IMR-90 (cell line): Measurements from ENCODE around the gene TCEAL1. TPM values are rescaled to one million over a fixed set of nuclear protein-coding genes. Genes with fewer than 3 reads are reported as not detected.

Experiments
- MAFK ChIP-seq: IDR thresholded peaks from 2 replicates; pipeline ENCODE4 v1.6.1; 2012; ENCODE audit warnings: low read depth, low read length, improper control_type of control experiment
- MXI1 ChIP-seq: IDR thresholded peaks from 2 replicates; pipeline ENCODE4 v1.6.1; 2012; ENCODE audit warnings: low read depth, mild to moderate bottlenecking, low read length, moderate library complexity, borderline replicate concordance
- RCOR1 ChIP-seq: IDR thresholded peaks from 2 replicates; pipeline ENCODE4 v1.6.1; 2012; ENCODE audit warnings: mild to moderate bottlenecking, low read length, improper control_type of control experiment; ENCODE audit not compliant: insufficient replicate concordance
- polyA plus RNA-seq, 3 experiments: library from polyadenylated mRNA; depleted of rRNA; stranded (reverse); fragments of >200 nt; gene quantifications; 2 replicates each; pipeline ENCODE4 v1.2.3, GENCODE V29; 2012; ENCODE audit warnings: low replicate concordance in 1 of 3
- total RNA-seq: library from RNA; depleted of rRNA; stranded (reverse); fragments of >200 nt; gene quantifications from 2 replicates; pipeline ENCODE4 v1.2.3, GENCODE V29; 2012

Gene TCEAL1
- total and polyA plus RNA-seq, 2 of the 4 experiments (the other 2 are of a cell fraction) = 9.1 to 21.8 TPM

DNA sequence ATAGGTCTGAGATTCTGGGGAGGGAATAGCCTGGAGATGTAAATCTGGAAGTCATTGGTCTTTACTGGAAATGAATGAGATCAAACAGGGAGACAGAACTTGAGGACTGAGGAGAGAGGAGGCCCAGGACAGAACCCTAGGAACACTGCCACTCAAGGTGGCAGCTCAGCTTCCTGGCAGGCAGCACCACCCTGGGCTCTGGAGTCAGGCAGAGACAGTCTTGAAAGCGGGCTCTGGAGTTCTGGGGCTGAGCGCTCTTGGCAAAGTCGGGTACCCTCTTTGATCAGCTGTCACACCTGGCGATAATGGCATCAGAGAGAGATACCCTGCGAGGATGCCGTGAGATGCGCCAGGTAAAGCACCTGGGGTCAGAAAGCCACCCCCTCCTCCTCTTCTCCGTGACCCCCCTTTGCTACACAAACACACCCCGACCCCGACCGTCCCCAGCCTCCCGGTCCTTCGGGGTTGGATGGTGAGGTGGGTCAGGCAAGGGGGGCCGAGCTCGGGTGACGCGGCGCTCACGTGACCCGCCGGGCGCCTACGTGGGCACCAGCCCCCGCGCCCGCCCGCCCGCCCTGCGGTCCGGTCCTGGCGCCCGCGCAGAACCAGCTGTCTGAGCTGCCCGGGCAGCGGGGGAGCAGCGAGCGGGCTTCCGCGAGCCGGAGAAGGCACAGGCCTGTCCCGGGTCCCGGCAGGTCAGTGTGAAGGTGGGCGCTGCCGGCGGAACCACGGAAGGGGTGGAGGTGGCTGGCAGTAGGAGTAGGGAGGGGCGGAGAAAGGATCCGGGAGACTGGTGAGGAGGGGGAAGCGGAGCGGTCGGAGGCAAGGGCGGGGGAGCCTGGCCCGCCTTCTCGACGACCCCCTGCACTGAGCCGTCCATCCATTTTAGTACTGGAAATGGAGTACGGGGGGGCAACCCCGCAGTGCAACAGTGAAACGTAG is 21.1 kb upstream of the TCEAL1 start, which contains the start of gene TCEAL3 (continued):
- TF ChIP-seq MXI1 (no peak), MAFK (no peak), RCOR1 (no peak)
